Measurements from ENCODE around the gene PRPSAP2.

GRCh38 chr17:18947866-18948265, 89.9 kb downstream of the PRPSAP2 start:
- no peak for TF ChIP-seq CTCF (IDR thresholded peaks at IDR 0.05)
- TF ChIP-seq EZH2 (IDR thresholded peaks at IDR 0.05; ENCODE audit: borderline replicate concordance, insufficient read depth, low read depth, low read length, poor library complexity, severe bottlenecking): no peak

All from B cell (primary cell).